Esophagus muscularis mucosa (tissue), 4 donors: ENCODE measurements around the gene VCL. TPM values are rescaled to one million over a fixed set of nuclear protein-coding genes. Genes with fewer than 3 reads are reported as not detected.

Experiments used
- DNase-seq: peaks from one replicate; pipeline ENCODE4 v3.0.0-alpha.2; 2017; ENCODE audit errors: extremely low spot score
- H3K27ac ChIP-seq, 4 donors: fragments of 200-600 bp; sonication (generic); replicated peaks in 1 of 4; 1 replicate in 3 of 4; 2 replicates in 1 of 4; pipeline ENCODE4 v1.5.1; 2016 to 2019; ENCODE audit warnings: mild to moderate bottlenecking in 1 of 4
- H3K27me3 ChIP-seq, 4 donors: fragments of 200-600 bp; sonication (generic); one replicate each; pipeline versions ENCODE4 v1.5.1 to v1.6.0; 2016 to 2019
- H3K36me3 ChIP-seq, 4 donors: fragments of 200-600 bp; sonication (generic); one replicate each; pipeline ENCODE4 v1.5.1; 2016 to 2019
- H3K4me1 ChIP-seq, 4 donors: fragments of 200-600 bp; sonication (generic); one replicate each; pipeline ENCODE4 v1.5.1; 2016 to 2019
- H3K4me3 ChIP-seq, 4 donors: fragments of 200-600 bp; sonication (generic); 1 replicate in 2 of 4; 2 replicates in 2 of 4; pipeline ENCODE4 v1.5.1; 2016 to 2019; ENCODE audit warnings: mild to moderate bottlenecking in 4 of 4, moderate library complexity in 1 of 4
- H3K9me3 ChIP-seq, 4 donors: fragments of 200-600 bp; sonication (generic); 1 replicate in 3 of 4; 2 replicates in 1 of 4; pipeline ENCODE4 v1.5.1; 2016 to 2019
- CTCF ChIP-seq, 3 experiments: fragments of 200-600 bp in 2 of 3; fragments of 450-650 bp in 1 of 3; sonication (generic) in 2 of 3; IDR thresholded peaks; one replicate each; pipeline ENCODE4 v1.5.1; 2017 to 2019; ENCODE audit warnings: antibody characterized with exemption in 3 of 3, mild to moderate bottlenecking in 2 of 3, moderate library complexity in 1 of 3
- EP300 ChIP-seq: sonication (generic); formaldehyde crosslinking; IDR thresholded peaks from one replicate; pipeline ENCODE4 v1.6.1; 2017; ENCODE audit warnings: antibody characterized with exemption
- POLR2A ChIP-seq: fragments of 450-650 bp; IDR thresholded peaks from one replicate; pipeline ENCODE4 v1.6.1; 2017; ENCODE audit warnings: antibody characterized with exemption, moderate library complexity, mild to moderate bottlenecking, low read depth
- POLR2AphosphoS5 ChIP-seq, 2 donors: sonication (generic); formaldehyde crosslinking; IDR thresholded peaks; one replicate each; pipeline ENCODE4 v1.6.1; 2017; ENCODE audit warnings: antibody characterized with exemption in 2 of 2
- WGBS: methylation state at CpG from one replicate; pipeline ENCODE4 v1.1.5; 2018; 5-methylcytosine and 5-hydroxymethylcytosine counted together
- intact Hi-C: fragments of 100-400 bp; cut with DNase I; formaldehyde crosslinking; loops from one replicate; pipeline ENCODE4 v1.15.1; 2023
- total RNA-seq, 4 donors: library from RNA; depleted of rRNA; stranded (reverse); fragments of >200 nt; gene quantifications; one replicate each; pipeline versions ENCODE4 v1.1.0 to v1.2.1, GENCODE V29; 2016

Gene VCL
- total RNA-seq, 4 donors from 2014 or later: 412 to 555 (median 448) TPM

- DNase-seq: no peak
- no peak for TF ChIP-seq POLR2A
- TF ChIP-seq EP300: no peak
- no peak for TF ChIP-seq CTCF (IDR thresholded peaks at IDR 0.05)
- TF ChIP-seq POLR2AphosphoS5 (IDR thresholded peaks at IDR 0.05): no peak
- Histone ChIP-seq H3K27ac (peak overlapping the region in 3 of 4 donors; percentile 0 to 34 (median 13)), H3K27me3 (no peaks in the 10 kb centered on the region), H3K36me3 (peaks cover 0 to 10% (median 5%) of the 10 kb centered on the region in 4 donors), H3K4me3 (no peak overlapping the region), H3K4me1 (peaks cover 57 to 100% (median 98%) of the 10 kb centered on the region in 4 donors), H3K9me3 (no peaks in the 10 kb centered on the region)
- WGBS: 41% methylated on average over 1 of the region's 1 CpG
- intact Hi-C loops: loop anchor here (5.0 kb wide), 1 partner anchor 71 kb away; no protein-coding TSS in a partner anchor
These were observed 8.4 kb downstream of the VCL start for GRCh38 chr10:74006269-74006668.

- WGBS: 61% methylated on average over 3 of the region's 3 CpGs
- DNase-seq: no peak
- H3K4me1 ChIP-seq: peaks cover 72 to 100% (median 98%) of the 10 kb centered on the region in 4 donors
These were observed 10.4 kb downstream of the VCL start for GRCh38 chr10:74008212-74008731.

GRCh38 chr10:74011017-74011416, 13.1 kb downstream of the VCL start:
- intact Hi-C loops: no loop called here

More at GRCh38 chr10:74008212-74008731, 10.4 kb downstream of the VCL start:
- Histone ChIP-seq H3K27me3 (no peaks in the 10 kb centered on the region), H3K4me3 (no peak overlapping the region), H3K36me3 (peaks cover 0 to 9% (median 2%) of the 10 kb centered on the region in 4 donors), H3K27ac (peak overlapping the region; percentile 12 to 42 (median 26)), H3K9me3 (no peaks in the 10 kb centered on the region)
- TF ChIP-seq EP300 (no peak), POLR2A (no peak), CTCF (IDR thresholded peaks at IDR 0.05) (no peak), POLR2AphosphoS5 (IDR thresholded peaks at IDR 0.05) (no peak)
- intact Hi-C loops: loop anchor here (5.0 kb wide), 1 partner anchor 69 kb away; no protein-coding TSS in a partner anchor

GRCh38 chr10:74011770-74012169, 13.9 kb downstream of the VCL start:
- Histone ChIP-seq H3K27me3 (no peaks in the 10 kb centered on the region), H3K4me1 (peaks cover 60 to 94% (median 89%) of the 10 kb centered on the region in 4 donors), H3K27ac (peak overlapping the region; percentile 13 to 59 (median 38)), H3K36me3 (peaks cover 0 to 9% (median 7%) of the 10 kb centered on the region in 4 donors), H3K4me3 (no peak overlapping the region), H3K9me3 (no peaks in the 10 kb centered on the region)
- no peak for DNase-seq
- TF ChIP-seq POLR2A (no peak), POLR2AphosphoS5 (IDR thresholded peaks at IDR 0.05) (no peak)
- intact Hi-C loops: no loop called here
- 19% methylated on average over 1 of the region's 1 CpG for WGBS

More at GRCh38 chr10:74011017-74011416, 13.1 kb downstream of the VCL start:
- H3K9me3 ChIP-seq: no peaks in the 10 kb centered on the region
- H3K4me1 ChIP-seq: peaks cover 63 to 100% (median 96%) of the 10 kb centered on the region in 4 donors
- peaks cover 0 to 9% (median 7%) of the 10 kb centered on the region in 4 donors for H3K36me3 ChIP-seq
- no peak for DNase-seq
- WGBS: 76% methylated on average over 6 of the region's 6 CpGs
- H3K27ac ChIP-seq: peak overlapping the region; percentile 13 to 59 (median 38)
- no peak overlapping the region for H3K4me3 ChIP-seq
- TF ChIP-seq CTCF (IDR thresholded peaks at IDR 0.05) (no peak), POLR2AphosphoS5 (IDR thresholded peaks at IDR 0.05) (no peak), POLR2A (no peak), EP300 (no peak)
- no peaks in the 10 kb centered on the region for H3K27me3 ChIP-seq

- Histone ChIP-seq H3K4me1 (peaks cover 55 to 90% (median 85%) of the 10 kb centered on the region in 4 donors), H3K9me3 (no peaks in the 10 kb centered on the region), H3K36me3 (peaks cover 0 to 9% (median 4%) of the 10 kb centered on the region in 4 donors), H3K27me3 (no peaks in the 10 kb centered on the region), H3K4me3 (no peak overlapping the region), H3K27ac (peak overlapping the region in 3 of 4 donors; percentile 29 to 59 (median 39))
- WGBS: 59% methylated on average over 2 of the region's 2 CpGs
- no peak for DNase-seq
- intact Hi-C loops: no loop called here
- TF ChIP-seq POLR2A (no peak), CTCF (IDR thresholded peaks at IDR 0.05) (no peak), POLR2AphosphoS5 (IDR thresholded peaks at IDR 0.05) (no peak), EP300 (no peak)
These were observed 14.6 kb downstream of the VCL start for GRCh38 chr10:74012480-74012879.
